Breast epithelium (tissue), 4 donors: ENCODE results near the gene FTCDNL1. TPM values are rescaled to one million over a fixed set of nuclear protein-coding genes. Genes with fewer than 3 reads are reported as not detected.

Experiments used
- DNase-seq, 2 donors: peaks; one replicate each; pipeline ENCODE4 v3.0.0-alpha.2; 2019; ENCODE audit warnings: low spot score in 2 of 2
- H3K27ac ChIP-seq, 2 donors: fragments of 200-600 bp; sonication (generic) in 1 of 2; one replicate each; pipeline ENCODE4 v1.5.1; 2016 to 2019; ENCODE audit warnings: mild to moderate bottlenecking in 1 of 2
- H3K27me3 ChIP-seq, 2 donors: fragments of 200-600 bp; sonication (generic) in 1 of 2; one replicate each; pipeline versions ENCODE4 v1.5.1 to v1.6.0; 2017 to 2019; ENCODE audit warnings: control low read depth in 1 of 2, mild to moderate bottlenecking in 1 of 2
- H3K36me3 ChIP-seq: fragments of 200-600 bp; one replicate; pipeline ENCODE4 v1.5.1; 2019
- H3K4me1 ChIP-seq, 2 donors: fragments of 200-600 bp; sonication (generic); one replicate each; pipeline ENCODE4 v1.5.1; 2016 to 2019; ENCODE audit warnings: control low read depth in 1 of 2
- H3K4me3 ChIP-seq, 3 donors: fragments of 200-600 bp; sonication (generic); 1 replicate in 2 of 3; 2 replicates in 1 of 3; pipeline ENCODE4 v1.5.1; 2016 to 2019; ENCODE audit warnings: mild to moderate bottlenecking in 3 of 3, moderate library complexity in 2 of 3
- H3K9me3 ChIP-seq, 2 donors: fragments of 200-600 bp; sonication (generic) in 1 of 2; one replicate each; pipeline ENCODE4 v1.5.1; 2016 to 2019; ENCODE audit warnings: control low read depth in 1 of 2
- POLR2A ChIP-seq: fragments of 450-650 bp; IDR thresholded peaks from one replicate; pipeline ENCODE4 v1.6.1; 2016; ENCODE audit warnings: antibody characterized with exemption, mild to moderate bottlenecking, moderate library complexity
- POLR2AphosphoS5 ChIP-seq, 3 donors: sonication (generic); formaldehyde crosslinking; IDR thresholded peaks; one replicate each; pipeline ENCODE4 v1.6.1; 2017; ENCODE audit warnings: antibody characterized with exemption in 3 of 3
- intact Hi-C: fragments of 100-400 bp; cut with DNase I; formaldehyde crosslinking; loops from one replicate; pipeline ENCODE4 v1.15.1; 2023; ENCODE audit warnings: low total_unique reads
- total RNA-seq, 3 donors: library from RNA; depleted of rRNA; stranded (reverse); fragments of >200 nt; gene quantifications; one replicate each; pipeline ENCODE4 v1.1.0, GENCODE V29; 2016
- TF ChIP-seq, protein P1 (sequence below), 3 donors: fragments of 450-650 bp; IDR thresholded peaks; one replicate each; pipeline ENCODE4 v1.5.1; 2016 to 2017; ENCODE audit warnings: antibody characterized with exemption in 3 of 3, mild to moderate bottlenecking in 3 of 3, moderate library complexity in 3 of 3

Gene FTCDNL1
- total RNA-seq, 3 donors from 2014 or later: 3.7 to 5.9 (median 5.2) TPM

- H3K4me1 ChIP-seq: no peaks in the 10 kb centered on the region
- no peaks in the 10 kb centered on the region for H3K27me3 ChIP-seq
- intact Hi-C loops: no loop called here
- H3K27ac ChIP-seq: no peak overlapping the region
- H3K9me3 ChIP-seq: no peaks in the 10 kb centered on the region
- TF ChIP-seq POLR2A (no peak), POLR2AphosphoS5 (IDR thresholded peaks at IDR 0.05) (no peak)
- TF ChIP-seq, protein P1, sequence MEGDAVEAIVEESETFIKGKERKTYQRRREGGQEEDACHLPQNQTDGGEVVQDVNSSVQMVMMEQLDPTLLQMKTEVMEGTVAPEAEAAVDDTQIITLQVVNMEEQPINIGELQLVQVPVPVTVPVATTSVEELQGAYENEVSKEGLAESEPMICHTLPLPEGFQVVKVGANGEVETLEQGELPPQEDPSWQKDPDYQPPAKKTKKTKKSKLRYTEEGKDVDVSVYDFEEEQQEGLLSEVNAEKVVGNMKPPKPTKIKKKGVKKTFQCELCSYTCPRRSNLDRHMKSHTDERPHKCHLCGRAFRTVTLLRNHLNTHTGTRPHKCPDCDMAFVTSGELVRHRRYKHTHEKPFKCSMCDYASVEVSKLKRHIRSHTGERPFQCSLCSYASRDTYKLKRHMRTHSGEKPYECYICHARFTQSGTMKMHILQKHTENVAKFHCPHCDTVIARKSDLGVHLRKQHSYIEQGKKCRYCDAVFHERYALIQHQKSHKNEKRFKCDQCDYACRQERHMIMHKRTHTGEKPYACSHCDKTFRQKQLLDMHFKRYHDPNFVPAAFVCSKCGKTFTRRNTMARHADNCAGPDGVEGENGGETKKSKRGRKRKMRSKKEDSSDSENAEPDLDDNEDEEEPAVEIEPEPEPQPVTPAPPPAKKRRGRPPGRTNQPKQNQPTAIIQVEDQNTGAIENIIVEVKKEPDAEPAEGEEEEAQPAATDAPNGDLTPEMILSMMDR (IDR thresholded peaks at IDR 0.05): no peak
- no peaks in the 10 kb centered on the region for H3K36me3 ChIP-seq
- DNase-seq: no peak
- no peak overlapping the region for H3K4me3 ChIP-seq
Observed at GRCh38 chr2:199778655-199779054, 72.3 kb downstream of the FTCDNL1 start.

- no peaks in the 10 kb centered on the region for H3K36me3 ChIP-seq
- TF ChIP-seq, protein P1 (IDR thresholded peaks at IDR 0.05): no peak
- no peak for TF ChIP-seq POLR2AphosphoS5 (IDR thresholded peaks at IDR 0.05)
- no peak overlapping the region for H3K4me3 ChIP-seq
- H3K9me3 ChIP-seq: no peaks in the 10 kb centered on the region
- intact Hi-C loops: no loop called here
- H3K27ac ChIP-seq: no peak overlapping the region
- no peak for DNase-seq
- no peaks in the 10 kb centered on the region for H3K4me1 ChIP-seq
- H3K27me3 ChIP-seq: no peaks in the 10 kb centered on the region
Observed at GRCh38 chr2:199777916-199778315, 73.1 kb downstream of the FTCDNL1 start.

- no peak overlapping the region for H3K27ac ChIP-seq
- no peak for DNase-seq
- no peaks in the 10 kb centered on the region for H3K27me3 ChIP-seq
- TF ChIP-seq POLR2AphosphoS5 (IDR thresholded peaks at IDR 0.05) (no peak), POLR2A (no peak)
- TF ChIP-seq, protein P1 (IDR thresholded peaks at IDR 0.05): no peak
- H3K9me3 ChIP-seq: no peaks in the 10 kb centered on the region
- no peak overlapping the region for H3K4me3 ChIP-seq
- intact Hi-C loops: no loop called here
- no peaks in the 10 kb centered on the region for H3K36me3 ChIP-seq
- H3K4me1 ChIP-seq: no peaks in the 10 kb centered on the region
Observed at GRCh38 chr2:199777315-199777714, 73.7 kb downstream of the FTCDNL1 start.

GRCh38 chr2:199775267-199775666 is 75.7 kb downstream of the FTCDNL1 start:
- H3K4me1 ChIP-seq: no peaks in the 10 kb centered on the region
- TF ChIP-seq POLR2A (no peak), POLR2AphosphoS5 (IDR thresholded peaks at IDR 0.05) (no peak)
- TF ChIP-seq, protein P1 (IDR thresholded peaks at IDR 0.05): no peak
- no peak overlapping the region for H3K4me3 ChIP-seq
- DNase-seq: no peak
- no peaks in the 10 kb centered on the region for H3K27me3 ChIP-seq
- no peaks in the 10 kb centered on the region for H3K36me3 ChIP-seq
- H3K9me3 ChIP-seq: no peaks in the 10 kb centered on the region
- intact Hi-C loops: no loop called here
- no peak overlapping the region for H3K27ac ChIP-seq

- H3K27me3 ChIP-seq: no peaks in the 10 kb centered on the region
- no peaks in the 10 kb centered on the region for H3K9me3 ChIP-seq
- intact Hi-C loops: no loop called here
- no peak for DNase-seq
- TF ChIP-seq POLR2AphosphoS5 (IDR thresholded peaks at IDR 0.05): no peak
- TF ChIP-seq POLR2A: no peak
- TF ChIP-seq, protein P1 (IDR thresholded peaks at IDR 0.05): no peak
- H3K4me1 ChIP-seq: no peaks in the 10 kb centered on the region
- no peaks in the 10 kb centered on the region for H3K36me3 ChIP-seq
- no peak overlapping the region for H3K4me3 ChIP-seq
- H3K27ac ChIP-seq: no peak overlapping the region
Observed at GRCh38 chr2:199772035-199772976, 78.7 kb downstream of the FTCDNL1 start.
